Mesendoderm (in vitro differentiated cells): Measurements from ENCODE around the gene DKC1.
A peak's percentile ranks its signal among the peaks of the same experiment; 100 is the strongest.

ENCODE experiments used
- DNase-seq: peaks from one replicate; pipeline ENCODE4 v3.0.0; 2013
- H2AK5ac ChIP-seq: 2 replicates; pipeline ENCODE4 v1.6.1; 2013; ENCODE audit warnings: low read length, inconsistent platforms
- H2BK120ac ChIP-seq: 2 replicates; pipeline ENCODE4 v1.6.1; 2013; ENCODE audit warnings: low read depth, mild to moderate bottlenecking, low read length, moderate library complexity, mixed read lengths
- H2BK15ac ChIP-seq: replicated peaks from 2 replicates; pipeline ENCODE4 v1.6.1; 2013; ENCODE audit warnings: low read depth, mild to moderate bottlenecking, moderate library complexity
- H2BK5ac ChIP-seq: 2 replicates; pipeline ENCODE4 v1.6.1; 2013; ENCODE audit warnings: low read length, inconsistent platforms
- H3K18ac ChIP-seq: 2 replicates; pipeline ENCODE4 v1.6.1; 2013; ENCODE audit warnings: mild to moderate bottlenecking, low read length, mixed read lengths
- H3K23ac ChIP-seq: one replicate; pipeline ENCODE4 v1.6.1; 2013; ENCODE audit warnings: low read length
- H3K27ac ChIP-seq: 2 replicates; pipeline ENCODE4 v1.5.1; 2013; ENCODE audit warnings: low read depth, mild to moderate bottlenecking, inconsistent platforms, low read length, moderate library complexity
- H3K27me3 ChIP-seq: 2 replicates; pipeline ENCODE4 v1.6.1; 2013; ENCODE audit warnings: low read length, control low read depth, mild to moderate bottlenecking, inconsistent platforms; ENCODE audit not compliant: insufficient read depth, poor library complexity
- H3K36me3 ChIP-seq: 2 replicates; pipeline ENCODE4 v1.6.1; 2013; ENCODE audit warnings: low read length, inconsistent platforms; ENCODE audit not compliant: control insufficient read depth, insufficient read depth
- H3K4ac ChIP-seq: one replicate; pipeline ENCODE4 v1.6.1; 2013; ENCODE audit warnings: low read depth, mild to moderate bottlenecking, low read length, moderate library complexity
- H3K4me1 ChIP-seq: 2 replicates; pipeline ENCODE4 v1.6.1; 2013; ENCODE audit warnings: low read depth, low read length, inconsistent platforms; ENCODE audit not compliant: control insufficient read depth
- H3K4me2 ChIP-seq: 2 replicates; pipeline ENCODE4 v1.6.1; 2013; ENCODE audit warnings: low read length
- H3K4me3 ChIP-seq: 2 replicates; pipeline ENCODE4 v1.5.1; 2013; ENCODE audit warnings: mild to moderate bottlenecking, low read length
- H3K56ac ChIP-seq: one replicate; pipeline ENCODE4 v1.6.1; 2013; ENCODE audit warnings: low read length
- H3K79me1 ChIP-seq: 2 replicates; pipeline ENCODE4 v1.6.1; 2013; ENCODE audit warnings: low read length, inconsistent platforms
- H3K79me2 ChIP-seq: 2 replicates; pipeline ENCODE4 v1.6.1; 2013; ENCODE audit warnings: mild to moderate bottlenecking, low read length; ENCODE audit not compliant: control insufficient read depth, insufficient read depth
- H3K9ac ChIP-seq: 2 replicates; pipeline ENCODE4 v1.6.1; 2013; ENCODE audit warnings: low read length, inconsistent platforms
- H4K5ac ChIP-seq: one replicate; pipeline ENCODE4 v1.6.1; 2013; ENCODE audit warnings: low read length
- H4K8ac ChIP-seq: one replicate; pipeline ENCODE4 v1.6.1; 2013; ENCODE audit warnings: low read depth, mild to moderate bottlenecking, control low read depth, low read length, moderate library complexity
- WGBS: extraction: QIAGEN DNeasy Blood & Tissue Kit; methylation state at CpG from one replicate; pipeline ENCODE4 v1.1.7; 2013; ENCODE audit warnings: low lambda C conversion rate, missing lambda C conversion rate; ENCODE audit not compliant: insufficient coverage; ENCODE audit errors: extremely low coverage; 5-methylcytosine and 5-hydroxymethylcytosine counted together

The DKC1 gene

DNA sequence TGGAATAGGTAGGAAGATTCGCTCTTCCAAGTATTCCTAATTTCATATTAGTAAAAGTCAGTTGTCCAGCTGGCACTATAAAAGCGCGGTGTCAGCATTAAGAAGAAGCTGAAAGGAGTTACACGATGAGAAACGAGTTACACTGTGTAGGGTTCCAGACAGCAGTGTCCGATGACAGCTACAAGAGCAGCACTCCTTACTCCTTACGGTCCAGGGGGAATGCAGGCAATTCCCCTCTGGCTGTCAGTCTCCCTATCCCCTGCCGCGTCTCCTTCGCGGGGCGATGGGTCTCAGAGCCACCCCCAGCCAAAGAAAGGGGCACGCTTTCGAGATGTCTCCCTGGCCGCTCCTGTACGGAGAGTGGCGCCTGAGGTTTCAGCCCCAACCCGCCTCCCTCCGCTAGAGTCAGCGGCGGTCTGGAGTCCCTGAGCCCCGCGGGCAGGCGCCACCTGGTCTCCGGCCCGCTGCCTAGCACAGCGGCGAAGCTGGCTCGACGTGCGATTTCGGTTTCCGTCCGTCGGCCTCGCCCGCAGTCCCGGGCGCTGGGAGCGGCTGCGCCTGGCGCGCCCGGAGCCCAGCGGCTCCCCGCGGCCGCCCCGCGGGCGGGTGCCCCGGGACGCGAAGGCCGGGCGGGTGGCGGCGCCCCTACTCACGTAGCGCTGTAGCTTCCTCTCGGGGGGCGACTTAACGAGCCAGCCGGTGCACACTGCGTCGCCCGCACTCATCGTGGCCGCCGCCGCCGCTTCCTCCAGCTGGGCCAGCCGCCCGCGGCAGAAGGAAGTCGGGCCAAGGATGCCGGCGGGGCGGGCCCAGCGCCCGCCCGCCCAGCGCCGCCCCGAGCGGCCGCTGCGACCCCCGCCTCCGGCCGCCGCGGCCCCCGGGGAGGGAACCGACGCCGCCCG is 12.1 kb upstream of the DKC1 start, which contains the start of gene GAB3:
Gene GAB3, minus strand, starts transcription at position 777 of the 902 bp plus-strand sequence. Its CDS starts 52 bp downstream, at position 725.
- peak within 1 kb of the TSS; percentile 36 for H3K4me2 ChIP-seq
- peak within 1 kb of the TSS; percentile 52 for H3K4ac ChIP-seq
- H3K23ac ChIP-seq = no peak within 1 kb of the TSS
- no peak within 1 kb of the TSS for H4K5ac ChIP-seq
- no peak within 1 kb of the TSS for H2BK120ac ChIP-seq
- H3K79me2 ChIP-seq = no peaks in the 10 kb centered on the region
- H2BK15ac ChIP-seq = no peak within 1 kb of the TSS
- H3K36me3 ChIP-seq = no peaks in the 10 kb centered on the region
- no peaks in the 10 kb centered on the region for H3K79me1 ChIP-seq
- peaks cover 4% of the 10 kb centered on the region for H3K27me3 ChIP-seq
- no peak within 1 kb of the TSS for H2AK5ac ChIP-seq
- no peak within 1 kb of the TSS for H4K8ac ChIP-seq
- no peak within 1 kb of the TSS for H2BK5ac ChIP-seq
- no CpG with 5 or more reads among the region's 98 CpGs for WGBS
- H3K9ac ChIP-seq = peak within 1 kb of the TSS; percentile 55
- DNase-seq = peak; percentile 45
- no peaks in the 10 kb centered on the region for H3K4me1 ChIP-seq
- H3K4me3 ChIP-seq = no peak within 1 kb of the TSS
- H3K27ac ChIP-seq = no peak within 1 kb of the TSS
- H3K56ac ChIP-seq = peak within 1 kb of the TSS; percentile 79
- no peak within 1 kb of the TSS for H3K18ac ChIP-seq

DNA sequence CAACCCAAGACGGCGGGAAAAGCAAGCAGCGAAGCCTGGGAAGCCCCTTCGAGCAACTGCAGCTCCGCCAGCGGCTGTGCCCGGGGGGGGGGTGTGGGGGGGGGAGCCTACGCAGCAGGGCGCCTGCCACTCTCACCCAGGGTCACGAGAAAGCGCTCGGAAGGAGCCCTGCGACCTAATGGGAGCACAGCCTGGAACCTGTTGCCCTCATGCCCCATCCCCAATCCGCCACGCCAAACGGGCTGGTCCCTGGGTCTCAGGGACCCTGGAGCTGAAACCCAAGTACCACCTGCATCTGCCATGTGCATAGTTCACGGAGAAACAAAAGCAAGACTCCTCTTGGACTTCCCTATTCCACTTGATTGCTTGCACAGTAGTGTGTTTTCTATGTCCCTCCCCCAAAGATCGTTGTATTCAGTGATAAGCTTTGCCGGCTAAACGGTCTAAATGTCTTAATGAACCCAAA is 11.4 kb upstream of the DKC1 start:
- no peak overlapping the region for H3K56ac ChIP-seq
- no peak overlapping the region for H3K9ac ChIP-seq
- WGBS = no CpG with 5 or more reads among the region's 20 CpGs
- H4K8ac ChIP-seq = no peak overlapping the region
- H3K27me3 ChIP-seq = peaks cover 4% of the 10 kb centered on the region
- H3K79me2 ChIP-seq = no peaks in the 10 kb centered on the region
- no peaks in the 10 kb centered on the region for H3K79me1 ChIP-seq
- H3K36me3 ChIP-seq = no peaks in the 10 kb centered on the region
- no peak overlapping the region for H3K4ac ChIP-seq
- H2BK15ac ChIP-seq = no peak overlapping the region
- H3K27ac ChIP-seq = no peak overlapping the region
- H3K4me3 ChIP-seq = no peak overlapping the region
- no peak overlapping the region for H4K5ac ChIP-seq
- no peak overlapping the region for H2BK120ac ChIP-seq
- H3K18ac ChIP-seq = no peak overlapping the region
- no peak overlapping the region for H3K4me2 ChIP-seq
- no peak for DNase-seq
- no peak overlapping the region for H2BK5ac ChIP-seq
- no peak overlapping the region for H3K23ac ChIP-seq
- no peaks in the 10 kb centered on the region for H3K4me1 ChIP-seq
- H2AK5ac ChIP-seq = no peak overlapping the region

DNA sequence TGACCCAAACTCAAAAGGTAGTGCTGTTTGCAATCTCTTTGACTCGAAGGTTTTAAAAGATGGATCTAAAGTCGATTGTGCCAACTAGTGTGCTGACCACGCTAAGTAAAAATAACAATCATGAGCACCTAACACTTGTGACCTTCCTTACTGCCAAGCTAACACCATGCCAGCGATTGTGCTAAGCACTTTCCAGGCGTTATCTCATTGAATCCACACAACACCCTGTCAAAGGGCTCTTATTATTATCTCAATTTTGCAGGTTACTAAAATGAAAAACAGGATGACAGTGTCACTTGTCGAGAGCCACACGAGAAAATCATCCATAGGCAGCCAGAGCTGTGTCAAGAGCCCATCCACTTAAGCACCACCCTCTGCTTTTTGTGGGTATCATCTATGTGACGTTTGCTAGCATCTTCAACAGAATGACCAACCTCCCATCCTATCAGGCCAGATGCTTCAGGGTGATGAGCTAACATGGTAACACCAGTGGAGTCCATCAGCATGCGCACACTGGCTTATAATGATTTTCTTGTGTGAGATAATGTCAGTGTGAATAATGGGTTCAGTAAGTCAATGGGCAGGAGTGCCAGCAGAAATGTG is 10.9 kb upstream of the DKC1 start:
- Histone ChIP-seq H3K4ac (no peak overlapping the region), H3K23ac (no peak overlapping the region), H3K79me1 (no peaks in the 10 kb centered on the region), H2BK5ac (no peak overlapping the region), H3K4me2 (no peak overlapping the region), H3K79me2 (no peaks in the 10 kb centered on the region), H2BK120ac (no peak overlapping the region), H3K4me1 (no peaks in the 10 kb centered on the region), H4K8ac (no peak overlapping the region), H3K18ac (no peak overlapping the region), H4K5ac (no peak overlapping the region), H3K9ac (no peak overlapping the region), H3K36me3 (no peaks in the 10 kb centered on the region), H3K27ac (no peak overlapping the region), H3K56ac (no peak overlapping the region), H3K4me3 (no peak overlapping the region), H2BK15ac (no peak overlapping the region), H2AK5ac (no peak overlapping the region), H3K27me3 (peaks cover 4% of the 10 kb centered on the region)
- no CpG with 5 or more reads among the region's 9 CpGs for WGBS
- DNase-seq = no peak

DNA sequence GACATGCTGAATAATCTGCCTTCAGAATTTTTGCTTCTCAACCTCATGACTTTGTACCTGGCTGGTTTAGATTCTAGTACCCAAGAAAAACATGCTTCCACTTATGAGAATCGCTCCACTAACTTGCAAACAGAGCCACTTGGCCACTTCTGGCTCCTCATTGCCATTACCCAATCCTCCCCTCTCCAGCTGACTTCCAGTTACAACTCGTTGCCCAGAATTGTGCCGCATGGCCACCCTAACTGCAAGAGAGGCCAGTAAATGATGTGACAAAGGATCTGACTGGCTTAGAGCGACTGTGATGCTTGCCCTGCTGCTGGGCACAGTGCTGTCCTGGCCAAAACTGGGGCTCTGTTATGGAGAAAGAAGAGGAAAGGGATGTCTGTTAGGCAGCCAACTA is 4.0 kb upstream of the DKC1 start:
- Histone ChIP-seq H3K27me3 (no peaks in the 10 kb centered on the region), H4K8ac (no peak overlapping the region), H3K56ac (peak overlapping the region; percentile 25), H3K79me2 (peaks cover 9% of the 10 kb centered on the region), H3K23ac (no peak overlapping the region), H2BK15ac (no peak overlapping the region), H4K5ac (no peak overlapping the region), H3K36me3 (no peaks in the 10 kb centered on the region), H2AK5ac (no peak overlapping the region), H3K4me2 (no peak overlapping the region), H3K4me1 (no peaks in the 10 kb centered on the region), H2BK120ac (no peak overlapping the region), H3K79me1 (no peaks in the 10 kb centered on the region), H3K4me3 (no peak overlapping the region), H3K4ac (no peak overlapping the region), H3K9ac (no peak overlapping the region), H3K18ac (no peak overlapping the region), H3K27ac (no peak overlapping the region), H2BK5ac (no peak overlapping the region)
- DNase-seq = no peak
- WGBS = no CpG with 5 or more reads among the region's 4 CpGs

DNA sequence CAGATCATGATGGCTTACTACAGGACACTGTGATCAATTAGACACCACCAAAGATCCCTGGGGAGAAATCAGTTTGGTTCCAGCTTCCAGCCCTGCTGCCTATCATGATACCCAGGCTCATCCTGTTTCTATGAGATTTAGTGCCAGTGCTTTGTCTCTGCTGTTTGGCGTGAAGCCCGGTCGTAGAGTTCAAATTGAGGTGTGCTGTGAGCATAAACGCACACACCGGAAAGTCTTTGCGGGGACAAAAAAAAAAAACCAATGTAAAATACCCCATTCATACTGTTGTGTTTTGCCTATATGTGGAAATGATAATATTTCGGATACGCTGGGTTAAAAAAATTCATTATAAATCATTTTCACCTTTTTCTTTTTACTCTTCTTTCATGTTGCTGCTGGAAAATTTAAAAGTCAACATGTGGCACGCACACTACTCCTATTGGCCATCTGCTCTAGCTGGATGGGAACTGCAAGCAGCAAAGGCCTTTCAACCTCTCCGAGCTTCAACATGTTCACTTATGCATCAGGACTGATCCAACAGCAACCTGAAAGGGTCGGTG is 607 bp upstream of the DKC1 start:
- no peaks in the 10 kb centered on the region for H3K79me1 ChIP-seq
- no peak overlapping the region for H2BK15ac ChIP-seq
- H3K9ac ChIP-seq = peak overlapping the region; percentile 85
- peak overlapping the region; percentile 76 for H3K27ac ChIP-seq
- peak overlapping the region; percentile 89 for H3K56ac ChIP-seq
- H2BK5ac ChIP-seq = peak overlapping the region; percentile 93
- H3K27me3 ChIP-seq = no peaks in the 10 kb centered on the region
- no CpG with 5 or more reads among the region's 11 CpGs for WGBS
- H3K4ac ChIP-seq = no peak overlapping the region
- H4K8ac ChIP-seq = peak overlapping the region; percentile 13
- peak overlapping the region; percentile 66 for H3K23ac ChIP-seq
- H3K36me3 ChIP-seq = peaks cover 15% of the 10 kb centered on the region
- H4K5ac ChIP-seq = no peak overlapping the region
- H3K4me2 ChIP-seq = peak overlapping the region; percentile 73
- peak overlapping the region; percentile 84 for H3K18ac ChIP-seq
- DNase-seq = peak; percentile 22
- no peak overlapping the region for H2AK5ac ChIP-seq
- peaks cover 26% of the 10 kb centered on the region for H3K79me2 ChIP-seq
- H2BK120ac ChIP-seq = no peak overlapping the region
- H3K4me1 ChIP-seq = no peaks in the 10 kb centered on the region
- H3K4me3 ChIP-seq = peak overlapping the region; percentile 40
